ENCODE measurements around the gene MYO16. TPM values are rescaled to one million over a fixed set of nuclear protein-coding genes. Genes with fewer than 3 reads are reported as not detected.

MYO16 gene
- total RNA-seq, 2 experiments from 2014 or later = 0.53 to 1.1 TPM

- POLR2A ChIA-PET = no interaction called here
- no peaks in the 10 kb centered on the region for H3K27me3 Mint-ChIP-seq
- no peaks in the 10 kb centered on the region for H3K4me1 Mint-ChIP-seq
- H3K9me3 Mint-ChIP-seq = no peaks in the 10 kb centered on the region
- no peak overlapping the region for H3K27ac Mint-ChIP-seq
- H3K36me3 Mint-ChIP-seq = no peaks in the 10 kb centered on the region
- ATAC-seq (ENCODE audit: low read depth) (no peak), DNase-seq (no peak)
- H3K4me3 Mint-ChIP-seq = no peak overlapping the region
Observed at GRCh38 chr13:108812165-108812564, 182.8 kb downstream of the MYO16 start.

- DNase-seq (no peak), ATAC-seq (ENCODE audit: low read depth) (no peak)
- no peaks in the 10 kb centered on the region for H3K4me1 Mint-ChIP-seq
- H3K9me3 Mint-ChIP-seq = no peaks in the 10 kb centered on the region
- H3K36me3 Mint-ChIP-seq = no peaks in the 10 kb centered on the region
- no peak overlapping the region for H3K4me3 Mint-ChIP-seq
- H3K27me3 Mint-ChIP-seq = no peaks in the 10 kb centered on the region
- no peak overlapping the region for H3K27ac Mint-ChIP-seq
- POLR2A ChIA-PET = no interaction called here
Observed at GRCh38 chr13:108812661-108813060, 183.2 kb downstream of the MYO16 start.

DNA sequence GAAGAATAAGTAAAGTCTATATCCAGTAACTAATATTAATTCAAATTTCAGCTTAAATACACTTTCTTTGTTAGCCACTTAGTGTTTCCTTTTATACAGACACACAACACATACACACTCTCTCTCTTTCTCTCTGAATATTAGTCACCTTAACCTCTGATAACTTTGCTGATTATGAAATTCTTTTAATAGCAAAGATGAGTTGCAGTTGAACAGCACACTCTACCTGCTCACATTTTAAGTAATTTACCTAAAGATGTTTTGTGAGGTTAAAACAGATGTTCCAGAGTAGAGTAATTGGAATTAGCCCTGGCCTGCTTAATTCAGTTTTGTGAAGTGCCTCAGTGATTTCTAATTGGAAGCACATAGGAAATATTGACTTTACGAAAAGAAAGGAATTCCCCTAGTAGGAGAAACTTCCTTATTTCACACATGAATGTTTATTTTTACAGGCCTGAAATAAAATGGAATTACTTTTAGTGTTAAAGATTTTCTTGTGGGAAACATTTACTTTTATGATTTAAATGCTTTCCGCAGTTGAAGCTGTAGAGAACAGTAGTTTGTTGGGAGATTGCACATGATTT is 184.3 kb downstream of the MYO16 start:
- DNase-seq (no peak), ATAC-seq (ENCODE audit: low read depth) (no peak)
- POLR2A ChIA-PET = no interaction called here
- H3K27ac Mint-ChIP-seq = no peak overlapping the region
- no peaks in the 10 kb centered on the region for H3K36me3 Mint-ChIP-seq
- H3K4me3 Mint-ChIP-seq = no peak overlapping the region
- no peaks in the 10 kb centered on the region for H3K27me3 Mint-ChIP-seq
- no peaks in the 10 kb centered on the region for H3K4me1 Mint-ChIP-seq
- H3K9me3 Mint-ChIP-seq = no peaks in the 10 kb centered on the region

DNA sequence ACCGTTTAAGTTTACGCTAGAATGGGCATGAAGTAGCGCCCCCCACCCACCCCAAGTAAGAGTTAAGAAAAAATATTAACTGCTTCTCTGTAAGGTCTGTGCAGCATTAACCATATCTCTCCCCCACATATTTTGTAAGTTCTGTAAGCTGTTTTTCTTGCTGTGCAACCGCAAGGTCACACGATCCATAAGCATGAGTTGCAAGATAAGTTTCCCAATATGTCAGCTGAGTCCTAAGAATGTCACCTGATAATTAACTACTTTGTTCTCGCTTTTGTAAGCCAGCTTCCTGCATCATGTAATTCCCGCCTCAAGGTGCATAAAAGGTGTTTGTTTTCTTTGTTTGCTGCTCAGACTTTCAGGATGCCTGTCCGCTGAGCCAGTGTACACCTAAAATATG is 187.0 kb downstream of the MYO16 start:
- H3K27me3 Mint-ChIP-seq = no peaks in the 10 kb centered on the region
- no peak for ATAC-seq (ENCODE audit: low read depth)
- POLR2A ChIA-PET = no interaction called here
- H3K4me1 Mint-ChIP-seq = no peaks in the 10 kb centered on the region
- H3K9me3 Mint-ChIP-seq = no peaks in the 10 kb centered on the region
- no peak overlapping the region for H3K4me3 Mint-ChIP-seq
- DNase-seq = no peak
- H3K27ac Mint-ChIP-seq = no peak overlapping the region
- H3K36me3 Mint-ChIP-seq = no peaks in the 10 kb centered on the region

GRCh38 chr13:108827646-108828045 is 198.2 kb downstream of the MYO16 start:
- H3K27ac Mint-ChIP-seq = no peak overlapping the region
- no peaks in the 10 kb centered on the region for H3K4me1 Mint-ChIP-seq
- H3K36me3 Mint-ChIP-seq = no peaks in the 10 kb centered on the region
- peaks cover 5% of the 10 kb centered on the region for H3K9me3 Mint-ChIP-seq
- ATAC-seq (ENCODE audit: low read depth) (no peak), DNase-seq (no peak)
- no peak overlapping the region for H3K4me3 Mint-ChIP-seq
- H3K27me3 Mint-ChIP-seq = no peaks in the 10 kb centered on the region
- POLR2A ChIA-PET = no interaction called here

DNA sequence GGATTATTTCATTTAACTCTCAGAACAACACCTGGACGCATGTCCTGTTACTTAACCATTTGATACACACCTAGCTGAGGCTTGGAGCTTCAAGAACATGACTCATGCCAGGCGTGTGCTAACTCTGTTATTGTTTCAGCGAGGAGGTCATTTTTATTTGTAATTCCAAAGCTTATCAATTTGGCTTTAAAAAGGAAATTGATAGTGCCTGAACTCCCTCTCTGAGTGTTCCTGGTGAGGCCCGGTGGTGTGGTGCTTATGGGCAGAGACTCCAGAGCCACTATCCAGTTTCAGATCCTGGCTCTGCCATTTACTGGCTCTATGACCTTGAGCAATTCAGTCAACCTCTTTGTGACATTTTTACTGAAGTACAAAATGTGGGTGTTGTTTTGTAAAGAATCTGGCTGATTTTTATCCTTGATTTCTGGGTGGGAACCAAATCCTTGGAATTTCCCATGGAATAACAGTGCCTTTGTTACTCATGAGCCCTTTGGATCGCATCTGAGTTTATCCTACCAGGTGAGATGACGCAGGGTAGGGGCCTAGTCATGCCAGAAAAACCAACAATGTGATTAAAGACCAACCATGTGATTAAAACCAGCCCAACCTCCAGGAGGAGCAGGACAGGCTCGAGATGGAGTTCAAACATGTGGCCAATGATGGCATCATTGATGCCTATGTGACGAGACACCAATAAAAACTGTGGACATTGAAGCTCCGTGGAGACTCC is 198.8 kb downstream of the MYO16 start:
- POLR2A ChIA-PET = no interaction called here

GRCh38 chr13:108830916-108831315 is 201.5 kb downstream of the MYO16 start:
- ATAC-seq (ENCODE audit: low read depth) = no peak
- H3K36me3 Mint-ChIP-seq = no peaks in the 10 kb centered on the region
- no peak overlapping the region for H3K4me3 Mint-ChIP-seq
- no peak overlapping the region for H3K27ac Mint-ChIP-seq
- H3K4me1 Mint-ChIP-seq = no peaks in the 10 kb centered on the region
- H3K9me3 Mint-ChIP-seq = peaks cover 5% of the 10 kb centered on the region
- no peaks in the 10 kb centered on the region for H3K27me3 Mint-ChIP-seq
- POLR2A ChIA-PET = no interaction called here
- no peak for DNase-seq

More for the DNA sequence above, 198.8 kb downstream of the MYO16 start:
- no peaks in the 10 kb centered on the region for H3K27me3 Mint-ChIP-seq
- DNase-seq (no peak), ATAC-seq (ENCODE audit: low read depth) (no peak)
- peaks cover 5% of the 10 kb centered on the region for H3K9me3 Mint-ChIP-seq
- H3K4me1 Mint-ChIP-seq = no peaks in the 10 kb centered on the region
- H3K27ac Mint-ChIP-seq = no peak overlapping the region
- H3K4me3 Mint-ChIP-seq = no peak overlapping the region
- H3K36me3 Mint-ChIP-seq = no peaks in the 10 kb centered on the region

DNA sequence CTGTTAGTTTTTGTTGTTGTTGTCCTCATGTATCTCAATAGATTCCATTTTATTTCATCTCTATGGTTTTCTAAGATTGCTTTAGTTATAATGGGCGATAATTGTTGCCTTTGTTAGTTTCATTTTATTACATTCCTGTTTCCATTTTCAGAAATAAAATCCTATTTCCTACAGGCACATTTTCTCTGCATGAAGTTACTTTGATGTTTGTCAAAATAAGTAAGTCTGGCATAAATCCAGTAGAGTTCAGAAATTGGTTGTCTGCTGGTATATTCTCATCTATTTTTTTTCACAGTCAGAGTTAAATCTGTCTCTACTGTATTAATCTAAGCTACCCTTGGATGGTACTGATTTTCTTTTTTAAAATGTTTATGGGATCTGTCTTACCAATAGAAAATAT is 204.1 kb downstream of the MYO16 start:
- POLR2A ChIA-PET = no interaction called here
- DNase-seq (no peak), ATAC-seq (ENCODE audit: low read depth) (no peak)
- no peaks in the 10 kb centered on the region for H3K27me3 Mint-ChIP-seq
- H3K4me3 Mint-ChIP-seq = no peak overlapping the region
- H3K27ac Mint-ChIP-seq = no peak overlapping the region
- no peaks in the 10 kb centered on the region for H3K4me1 Mint-ChIP-seq
- H3K36me3 Mint-ChIP-seq = no peaks in the 10 kb centered on the region
- H3K9me3 Mint-ChIP-seq = no peaks in the 10 kb centered on the region

DNA sequence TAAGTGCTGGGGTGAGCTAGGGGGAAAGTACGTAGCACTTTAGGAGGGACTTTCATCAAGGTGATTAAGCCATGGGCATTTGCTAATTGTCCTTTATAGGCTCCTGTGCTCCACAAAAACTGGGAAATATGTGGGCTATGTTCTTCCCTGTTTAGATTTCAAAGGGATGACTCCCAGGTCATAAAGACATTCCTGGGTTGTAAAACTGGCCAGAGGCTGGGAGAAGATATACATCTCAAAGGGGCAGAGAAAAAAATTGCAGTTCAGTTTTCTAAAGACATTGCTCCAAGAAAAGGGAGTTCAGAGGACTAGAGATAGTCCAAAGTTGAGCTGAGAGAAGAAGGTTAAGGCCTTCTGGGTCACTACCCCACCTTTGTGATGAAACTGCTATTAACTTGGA is 204.8 kb downstream of the MYO16 start:
- Mint-ChIP-seq H3K4me3 (no peak overlapping the region), H3K27ac (no peak overlapping the region), H3K9me3 (no peaks in the 10 kb centered on the region), H3K36me3 (no peaks in the 10 kb centered on the region), H3K27me3 (no peaks in the 10 kb centered on the region), H3K4me1 (no peaks in the 10 kb centered on the region)
- POLR2A ChIA-PET = no interaction called here
- DNase-seq (no peak), ATAC-seq (ENCODE audit: low read depth) (no peak)

- Mint-ChIP-seq H3K4me3 (no peak overlapping the region), H3K9me3 (no peaks in the 10 kb centered on the region), H3K27ac (no peak overlapping the region), H3K27me3 (no peaks in the 10 kb centered on the region), H3K4me1 (no peaks in the 10 kb centered on the region), H3K36me3 (no peaks in the 10 kb centered on the region)
- POLR2A ChIA-PET = no interaction called here
- DNase-seq (no peak), ATAC-seq (ENCODE audit: low read depth) (no peak)
Observed at GRCh38 chr13:108835083-108835482, 205.7 kb downstream of the MYO16 start.

GRCh38 chr13:108850691-108851090 is 221.3 kb downstream of the MYO16 start:
- no peaks in the 10 kb centered on the region for H3K36me3 Mint-ChIP-seq
- DNase-seq (no peak), ATAC-seq (ENCODE audit: low read depth) (no peak)
- H3K4me1 Mint-ChIP-seq = no peaks in the 10 kb centered on the region
- no peaks in the 10 kb centered on the region for H3K9me3 Mint-ChIP-seq
- no peak overlapping the region for H3K4me3 Mint-ChIP-seq
- POLR2A ChIA-PET = no interaction called here
- H3K27ac Mint-ChIP-seq = no peak overlapping the region
- peaks cover 4% of the 10 kb centered on the region for H3K27me3 Mint-ChIP-seq

GRCh38 chr13:108851660-108852059 is 222.2 kb downstream of the MYO16 start:
- POLR2A ChIA-PET = no interaction called here
- ATAC-seq (ENCODE audit: low read depth) (no peak), DNase-seq (no peak)
- Mint-ChIP-seq H3K4me3 (no peak overlapping the region), H3K27ac (no peak overlapping the region), H3K9me3 (no peaks in the 10 kb centered on the region), H3K4me1 (no peaks in the 10 kb centered on the region), H3K27me3 (peaks cover 7% of the 10 kb centered on the region), H3K36me3 (no peaks in the 10 kb centered on the region)

DNA sequence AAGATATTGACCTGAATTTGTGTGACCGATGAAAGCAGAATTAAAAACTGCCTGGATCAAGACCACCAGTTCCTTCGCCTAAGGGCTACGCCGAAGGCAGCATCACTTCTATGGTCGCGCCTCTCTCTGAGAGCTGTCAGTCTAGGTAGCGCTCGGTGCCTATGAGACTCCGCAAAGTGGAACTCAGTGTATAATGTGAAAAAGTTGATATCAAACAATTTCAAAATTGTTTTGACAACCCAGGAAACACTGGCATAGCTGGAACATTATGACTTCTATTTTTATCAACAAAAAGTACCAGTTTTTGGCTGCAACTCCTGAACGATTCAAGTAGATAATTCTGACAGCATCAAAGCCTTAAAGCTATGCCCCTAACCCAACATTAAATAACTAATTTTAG is 223.6 kb downstream of the MYO16 start:
- DNase-seq (no peak), ATAC-seq (ENCODE audit: low read depth) (no peak)
- H3K4me1 Mint-ChIP-seq = no peaks in the 10 kb centered on the region
- H3K27me3 Mint-ChIP-seq = peaks cover 7% of the 10 kb centered on the region
- H3K4me3 Mint-ChIP-seq = no peak overlapping the region
- POLR2A ChIA-PET = no interaction called here
- no peak overlapping the region for H3K27ac Mint-ChIP-seq
- no peaks in the 10 kb centered on the region for H3K36me3 Mint-ChIP-seq
- no peaks in the 10 kb centered on the region for H3K9me3 Mint-ChIP-seq

- Mint-ChIP-seq H3K36me3 (no peaks in the 10 kb centered on the region), H3K9me3 (no peaks in the 10 kb centered on the region), H3K27me3 (peaks cover 7% of the 10 kb centered on the region), H3K4me3 (no peak overlapping the region), H3K27ac (no peak overlapping the region), H3K4me1 (no peaks in the 10 kb centered on the region)
- ATAC-seq (ENCODE audit: low read depth) (no peak), DNase-seq (no peak)
- POLR2A ChIA-PET = no interaction called here
Observed at GRCh38 chr13:108855737-108856387, 226.5 kb downstream of the MYO16 start.
